Globus pallidus (tissue), 1 donor: ENCODE measurements around the gene SPDYE2.
"Not testable (repeated sequence)": the region's sequence is repeated elsewhere in the genome, so short reads cannot be mapped to it uniquely, and the experiment has no call there.

Source experiments
- DNase-seq: peaks from one replicate; pipeline ENCODE4 v3.0.0-alpha.2; 2015; ENCODE audit warnings: low spot score

The SPDYE2 gene

DNA sequence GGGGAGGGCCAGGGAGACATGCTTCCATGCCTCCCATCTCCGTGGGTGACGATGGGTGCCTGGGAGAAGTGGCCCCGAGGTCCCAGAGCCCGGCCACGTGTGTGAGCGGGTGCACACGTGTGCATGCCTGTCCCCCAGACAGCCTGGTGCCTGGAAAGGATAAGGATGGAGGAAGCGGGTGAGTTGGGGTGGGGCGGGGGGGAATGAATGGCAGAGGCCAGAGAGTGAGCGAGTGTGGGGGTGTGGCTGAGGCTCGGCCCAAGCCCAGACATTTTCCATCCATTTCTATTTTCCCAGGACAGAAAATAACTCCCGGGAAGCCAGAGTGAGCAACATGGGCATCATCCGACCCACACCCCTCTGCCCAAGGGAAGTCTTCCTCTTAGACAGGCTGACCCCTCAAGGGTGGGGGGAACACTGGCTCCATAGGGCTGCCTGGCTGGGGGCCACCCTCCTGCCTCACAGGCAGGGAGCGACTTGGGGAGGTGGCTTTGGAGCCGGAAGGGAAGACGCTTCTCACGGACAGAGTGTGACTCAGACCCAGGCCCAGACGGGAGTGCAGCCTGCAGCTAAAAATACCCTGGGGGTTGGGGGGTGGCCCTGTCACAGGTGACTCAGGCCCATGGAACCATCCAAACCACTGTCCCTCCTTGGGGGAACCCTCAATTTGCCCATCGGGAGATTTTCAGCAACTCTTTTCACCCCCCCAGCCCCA is 53.6 kb downstream of the SPDYE2 start:
- DNase-seq, result not testable (repeated sequence)

DNA sequence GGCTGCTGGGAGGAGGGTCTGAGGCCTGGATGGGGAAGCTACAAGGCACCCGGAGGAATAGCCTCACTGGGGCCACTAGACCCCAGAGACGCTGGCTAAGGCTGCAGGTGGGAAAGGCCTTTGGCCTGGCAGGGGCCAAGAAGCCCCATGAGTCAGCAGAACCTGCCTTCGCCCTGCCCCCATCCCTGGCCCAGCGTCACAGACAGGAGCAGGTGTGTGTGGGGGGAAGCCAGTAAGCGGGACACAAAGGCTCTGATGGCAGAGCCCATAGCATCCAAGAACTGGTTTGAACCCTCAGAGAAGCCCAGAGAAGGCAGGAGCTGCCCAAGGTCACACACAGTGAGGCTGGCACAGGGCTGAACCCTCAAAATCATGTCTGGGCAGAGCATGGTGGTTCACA is 55.8 kb downstream of the SPDYE2 start:
- DNase-seq, result not testable (repeated sequence)

DNA sequence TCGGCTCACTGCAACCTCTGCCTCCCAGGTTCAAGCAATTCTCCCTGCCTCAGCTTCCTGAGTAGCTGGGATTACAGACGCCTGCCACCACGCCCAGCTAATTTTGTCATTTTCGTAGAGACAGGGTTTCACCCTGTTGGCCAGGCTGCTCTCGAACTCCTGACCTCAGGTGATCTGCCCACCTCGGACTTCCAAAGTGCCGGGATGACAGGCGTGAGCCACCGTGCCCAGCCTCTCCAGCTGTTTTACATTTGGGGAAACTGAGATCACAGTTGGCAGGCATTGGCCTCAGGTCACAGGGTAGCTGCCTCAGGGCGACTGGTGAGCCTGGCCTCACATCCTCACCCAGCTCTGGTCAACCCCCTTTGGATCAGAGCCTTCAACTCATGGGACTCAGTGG is 58.7 kb downstream of the SPDYE2 start:
- not testable (repeated sequence) for DNase-seq

DNA sequence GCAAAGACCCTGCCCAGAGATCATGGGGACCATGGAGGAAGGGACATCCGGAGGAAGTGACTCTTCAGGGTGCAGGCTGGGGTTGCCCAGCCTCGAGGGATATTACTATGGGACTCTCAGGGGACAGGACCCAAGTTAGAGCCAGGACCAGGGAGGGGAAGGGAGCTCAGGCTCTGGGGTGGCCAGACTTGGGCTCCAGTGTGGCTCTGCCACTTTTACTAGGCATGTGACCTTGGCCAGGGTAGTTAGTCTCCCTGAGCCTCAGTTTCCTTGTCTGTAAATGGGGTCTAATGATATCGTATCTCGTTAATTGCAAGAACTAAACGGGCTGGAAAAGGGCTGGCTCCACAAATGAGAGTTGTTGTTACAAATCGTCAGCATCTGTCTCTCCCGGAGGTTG is 59.4 kb downstream of the SPDYE2 start:
- DNase-seq, result not testable (repeated sequence)

DNA sequence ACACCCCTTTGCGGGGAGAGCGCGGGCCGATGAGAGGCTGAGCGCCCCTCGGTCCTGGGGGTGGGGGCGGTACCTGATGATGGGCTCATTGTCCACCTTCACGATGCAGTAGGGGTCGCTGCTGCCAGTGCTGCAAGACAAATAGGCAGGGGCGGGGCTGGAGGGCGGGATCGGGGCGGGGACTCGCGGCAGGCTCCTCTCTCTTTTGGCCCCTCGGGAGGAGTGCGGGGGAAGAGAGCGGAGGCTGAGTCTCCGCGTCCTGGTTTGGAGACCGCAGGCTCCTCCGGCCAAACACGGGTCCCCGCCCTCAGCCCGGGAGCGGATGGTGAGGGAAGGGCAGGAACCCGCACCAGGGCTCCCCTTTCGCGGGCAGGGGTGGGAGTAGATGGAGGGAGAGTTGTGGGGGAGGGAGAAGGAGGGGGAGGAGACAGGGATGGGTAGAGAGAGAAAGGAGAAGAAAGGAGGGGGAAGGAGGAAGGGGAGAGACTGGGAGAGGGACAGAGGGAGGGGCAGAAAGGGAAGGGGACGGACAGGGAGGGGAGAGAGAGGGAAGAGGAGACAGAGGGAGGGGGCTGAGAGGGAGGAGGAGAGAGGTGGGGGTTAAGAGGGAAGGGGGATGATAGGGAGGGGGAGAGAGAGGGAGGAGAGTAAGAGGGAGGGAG is 60.1 kb downstream of the SPDYE2 start:
- DNase-seq, result not testable (repeated sequence)

DNA sequence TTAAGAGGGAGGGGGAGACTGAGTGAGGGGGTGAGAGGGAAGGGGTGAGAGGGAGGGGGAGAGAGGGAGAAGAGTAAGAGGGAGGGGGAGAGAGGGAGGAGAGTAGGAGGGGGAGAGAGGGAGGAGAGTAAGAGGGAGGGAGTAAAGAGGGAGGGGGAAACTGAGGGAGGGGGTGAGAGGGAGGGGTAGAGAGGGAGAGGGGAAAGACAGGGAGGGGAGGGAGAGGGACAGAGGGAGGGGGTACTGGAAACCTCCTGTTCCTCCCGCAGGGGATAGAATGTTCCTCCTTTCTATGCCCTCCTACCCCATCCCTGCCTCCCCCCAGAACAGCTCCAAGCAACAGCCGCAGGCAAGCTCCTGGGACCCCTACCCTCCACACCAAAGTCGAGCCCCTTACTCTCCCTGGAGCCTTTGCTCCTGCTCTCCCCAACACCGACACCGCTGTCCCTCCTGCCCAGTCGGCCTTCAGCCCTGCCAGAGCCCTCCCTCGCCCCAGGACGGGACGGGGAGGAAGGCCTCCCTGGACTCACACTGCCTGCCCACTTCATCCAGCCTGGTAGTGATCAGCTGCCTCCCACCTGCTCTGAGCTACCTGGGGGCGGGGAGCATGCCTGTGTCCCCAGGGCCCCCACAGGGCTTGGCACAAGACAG is 60.8 kb downstream of the SPDYE2 start:
- peak; percentile 31 for DNase-seq
